Activated CD4-positive, alpha-beta memory T cell treated with anti-CD3 and anti-CD28 coated beads, Interleukin-2, amount 10 ng/mL, durations not matched to agents 7 days and 5 days (primary cell): ENCODE measurements around the gene EBF3. TPM values are rescaled to one million over a fixed set of nuclear protein-coding genes. Genes with fewer than 3 reads are reported as not detected.
A peak's percentile ranks its signal among the peaks of the same experiment; 100 is the strongest.

Experiments
- CTCF ChIA-PET: fragments of 350-600 bp; sonication (Branson Sonifier 250); formaldehyde crosslinking; loops from one replicate; lab custom pipeline; 2021; ENCODE audit warnings: antibody characterized with exemption, inconsistent platforms; lab: Charles Lee
- POLR2A ChIA-PET: fragments of 350-600 bp; sonication (Branson Sonifier 250); formaldehyde crosslinking; loops from one replicate; lab custom pipeline; 2021; ENCODE audit warnings: antibody characterized with exemption; lab: Charles Lee
- DNase-seq: peaks from one replicate; pipeline ENCODE4 v3.0.0-alpha.2; 2020
- H3K27ac Mint-ChIP-seq: one replicate; pipeline ENCODE4 v1.8.0; 2021; ENCODE audit warnings: mild to moderate bottlenecking, mixed read lengths
- H3K27me3 Mint-ChIP-seq: one replicate; pipeline ENCODE4 v1.8.0; 2021; ENCODE audit warnings: mixed read lengths
- H3K36me3 Mint-ChIP-seq: one replicate; pipeline ENCODE4 v1.8.0; 2021; ENCODE audit warnings: low read depth, mixed read lengths
- H3K4me1 Mint-ChIP-seq: one replicate; pipeline ENCODE4 v1.8.0; 2021; ENCODE audit warnings: mixed read lengths
- H3K4me3 Mint-ChIP-seq: one replicate; pipeline ENCODE4 v1.8.0; 2021; ENCODE audit warnings: mild to moderate bottlenecking, mixed read lengths
- H3K9me3 Mint-ChIP-seq: one replicate; pipeline ENCODE4 v1.8.0; 2021; ENCODE audit warnings: mixed read lengths
- total RNA-seq, 2 experiments: library from RNA; stranded (reverse); gene quantifications; one replicate each; pipeline ENCODE4 v1.2.3, GENCODE V29; 2021

The EBF3 gene
- total RNA-seq, 2 experiments from 2014 or later = not detected

GRCh38 chr10:129960481-129961156 lies 3.5 kb downstream of the EBF3 start:
- Mint-ChIP-seq H3K36me3 (peaks cover 6% of the 10 kb centered on the region), H3K4me3 (no peak overlapping the region), H3K27me3 (peaks cover 67% of the 10 kb centered on the region), H3K4me1 (peaks cover 18% of the 10 kb centered on the region), H3K9me3 (no peaks in the 10 kb centered on the region), H3K27ac (no peak overlapping the region)
- DNase-seq = no peak
- ChIA-PET POLR2A (no interaction called here), CTCF (no interaction called here)

- ChIA-PET POLR2A (no interaction called here), CTCF (no interaction called here)
- H3K4me1 Mint-ChIP-seq = peaks cover 16% of the 10 kb centered on the region
- peaks cover 6% of the 10 kb centered on the region for H3K36me3 Mint-ChIP-seq
- H3K27me3 Mint-ChIP-seq = peaks cover 66% of the 10 kb centered on the region
- H3K4me3 Mint-ChIP-seq = no peak overlapping the region
- no peak for DNase-seq
- no peak overlapping the region for H3K27ac Mint-ChIP-seq
- H3K9me3 Mint-ChIP-seq = no peaks in the 10 kb centered on the region
Observed at GRCh38 chr10:129959544-129960480, 4.3 kb downstream of the EBF3 start.

- Mint-ChIP-seq H3K27me3 (peaks cover 62% of the 10 kb centered on the region), H3K27ac (peak overlapping the region; percentile 16), H3K9me3 (no peaks in the 10 kb centered on the region), H3K4me3 (peak overlapping the region; percentile 30), H3K36me3 (peaks cover 6% of the 10 kb centered on the region), H3K4me1 (peaks cover 14% of the 10 kb centered on the region)
- no peak for DNase-seq
- ChIA-PET POLR2A (no interaction called here), CTCF (no interaction called here)
Observed at GRCh38 chr10:129958629-129959543, 5.2 kb downstream of the EBF3 start.

GRCh38 chr10:129958148-129958628 lies 5.9 kb downstream of the EBF3 start:
- Mint-ChIP-seq H3K4me1 (peaks cover 12% of the 10 kb centered on the region), H3K9me3 (no peaks in the 10 kb centered on the region), H3K4me3 (peak overlapping the region; percentile 30), H3K27ac (peak overlapping the region; percentile 16), H3K36me3 (peaks cover 6% of the 10 kb centered on the region), H3K27me3 (peaks cover 61% of the 10 kb centered on the region)
- CTCF ChIA-PET = no interaction called here
- POLR2A ChIA-PET = no interaction called here
- no peak for DNase-seq

GRCh38 chr10:129956876-129957673 lies 7.0 kb downstream of the EBF3 start:
- peaks cover 2% of the 10 kb centered on the region for H3K36me3 Mint-ChIP-seq
- no peak overlapping the region for H3K4me3 Mint-ChIP-seq
- CTCF ChIA-PET = no interaction called here
- peaks cover 51% of the 10 kb centered on the region for H3K27me3 Mint-ChIP-seq
- H3K9me3 Mint-ChIP-seq = no peaks in the 10 kb centered on the region
- no peak overlapping the region for H3K27ac Mint-ChIP-seq
- no peak for DNase-seq
- H3K4me1 Mint-ChIP-seq = peaks cover 6% of the 10 kb centered on the region
- POLR2A ChIA-PET = no interaction called here

- no peaks in the 10 kb centered on the region for H3K36me3 Mint-ChIP-seq
- H3K4me3 Mint-ChIP-seq = no peak overlapping the region
- peaks cover 4% of the 10 kb centered on the region for H3K4me1 Mint-ChIP-seq
- DNase-seq = no peak
- no peak overlapping the region for H3K27ac Mint-ChIP-seq
- POLR2A ChIA-PET = no interaction called here
- CTCF ChIA-PET = no interaction called here
- no peaks in the 10 kb centered on the region for H3K9me3 Mint-ChIP-seq
- H3K27me3 Mint-ChIP-seq = peaks cover 45% of the 10 kb centered on the region
Observed at GRCh38 chr10:129956286-129956670, 7.8 kb downstream of the EBF3 start.

- Mint-ChIP-seq H3K4me3 (no peak overlapping the region), H3K27ac (no peak overlapping the region), H3K27me3 (peaks cover 42% of the 10 kb centered on the region), H3K9me3 (no peaks in the 10 kb centered on the region), H3K36me3 (no peaks in the 10 kb centered on the region), H3K4me1 (peaks cover 4% of the 10 kb centered on the region)
- DNase-seq = no peak
- POLR2A ChIA-PET = no interaction called here
- CTCF ChIA-PET = no interaction called here
Observed at GRCh38 chr10:129955601-129956285, 8.3 kb downstream of the EBF3 start.

GRCh38 chr10:129954492-129955315 lies 9.4 kb downstream of the EBF3 start:
- POLR2A ChIA-PET = no interaction called here
- no peak for DNase-seq
- CTCF ChIA-PET = no interaction called here
- H3K4me3 Mint-ChIP-seq = no peak overlapping the region
- H3K27me3 Mint-ChIP-seq = peaks cover 35% of the 10 kb centered on the region
- no peaks in the 10 kb centered on the region for H3K36me3 Mint-ChIP-seq
- no peaks in the 10 kb centered on the region for H3K9me3 Mint-ChIP-seq
- peaks cover 4% of the 10 kb centered on the region for H3K4me1 Mint-ChIP-seq
- H3K27ac Mint-ChIP-seq = no peak overlapping the region

- no peak overlapping the region for H3K27ac Mint-ChIP-seq
- ChIA-PET CTCF (no interaction called here), POLR2A (no interaction called here)
- H3K9me3 Mint-ChIP-seq = no peaks in the 10 kb centered on the region
- DNase-seq = no peak
- H3K27me3 Mint-ChIP-seq = peaks cover 33% of the 10 kb centered on the region
- no peak overlapping the region for H3K4me3 Mint-ChIP-seq
- H3K4me1 Mint-ChIP-seq = peaks cover 3% of the 10 kb centered on the region
- H3K36me3 Mint-ChIP-seq = no peaks in the 10 kb centered on the region
Observed at GRCh38 chr10:129953119-129954051, 10.7 kb downstream of the EBF3 start.

GRCh38 chr10:129952378-129953118 lies 11.5 kb downstream of the EBF3 start:
- CTCF ChIA-PET = no interaction called here
- POLR2A ChIA-PET = no interaction called here

More at GRCh38 chr10:129952378-129953118, 11.5 kb downstream of the EBF3 start:
- H3K36me3 Mint-ChIP-seq = no peaks in the 10 kb centered on the region
- H3K9me3 Mint-ChIP-seq = no peaks in the 10 kb centered on the region
- peaks cover 26% of the 10 kb centered on the region for H3K27me3 Mint-ChIP-seq
- no peak for DNase-seq
- H3K4me1 Mint-ChIP-seq = no peaks in the 10 kb centered on the region
- no peak overlapping the region for H3K27ac Mint-ChIP-seq
- no peak overlapping the region for H3K4me3 Mint-ChIP-seq
